ENCODE data around the gene CACNA2D4.

DNA sequence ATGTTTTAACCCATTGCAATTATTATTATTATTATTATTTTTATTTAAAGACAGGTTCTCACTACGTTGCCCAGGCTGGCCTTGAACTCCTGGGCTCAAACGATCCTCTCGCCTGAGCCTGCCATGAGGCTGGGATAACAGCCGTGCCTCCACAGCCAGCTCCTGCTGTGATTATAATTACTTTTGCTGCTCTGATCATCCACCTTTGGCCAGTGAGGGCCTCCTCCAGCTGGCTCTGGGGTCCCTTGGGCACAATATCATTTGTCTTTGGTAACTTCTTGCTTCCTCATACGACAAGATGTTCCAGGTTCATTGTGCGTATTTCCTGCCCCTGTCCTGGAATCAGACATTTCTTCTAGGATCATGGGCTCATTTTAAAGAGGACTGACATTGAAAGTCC, 69.7 kb downstream of the CACNA2D4 start:
- TF ChIP-seq ZFX (IDR thresholded peaks at IDR 0.05) (no peak), EZH2phosphoT487 (IDR thresholded peaks at IDR 0.05; ENCODE audit: borderline replicate concordance) (no peak), RAD21 (IDR thresholded peaks at IDR 0.05; ENCODE audit: low read depth) (no peak), JUND (IDR thresholded peaks at IDR 0.05) (no peak), POLR2A (IDR thresholded peaks at IDR 0.05; ENCODE audit: borderline replicate concordance, extremely low read depth, insufficient read depth, insufficient read length) (no peak)
- TF ChIP-seq, protein P1, sequence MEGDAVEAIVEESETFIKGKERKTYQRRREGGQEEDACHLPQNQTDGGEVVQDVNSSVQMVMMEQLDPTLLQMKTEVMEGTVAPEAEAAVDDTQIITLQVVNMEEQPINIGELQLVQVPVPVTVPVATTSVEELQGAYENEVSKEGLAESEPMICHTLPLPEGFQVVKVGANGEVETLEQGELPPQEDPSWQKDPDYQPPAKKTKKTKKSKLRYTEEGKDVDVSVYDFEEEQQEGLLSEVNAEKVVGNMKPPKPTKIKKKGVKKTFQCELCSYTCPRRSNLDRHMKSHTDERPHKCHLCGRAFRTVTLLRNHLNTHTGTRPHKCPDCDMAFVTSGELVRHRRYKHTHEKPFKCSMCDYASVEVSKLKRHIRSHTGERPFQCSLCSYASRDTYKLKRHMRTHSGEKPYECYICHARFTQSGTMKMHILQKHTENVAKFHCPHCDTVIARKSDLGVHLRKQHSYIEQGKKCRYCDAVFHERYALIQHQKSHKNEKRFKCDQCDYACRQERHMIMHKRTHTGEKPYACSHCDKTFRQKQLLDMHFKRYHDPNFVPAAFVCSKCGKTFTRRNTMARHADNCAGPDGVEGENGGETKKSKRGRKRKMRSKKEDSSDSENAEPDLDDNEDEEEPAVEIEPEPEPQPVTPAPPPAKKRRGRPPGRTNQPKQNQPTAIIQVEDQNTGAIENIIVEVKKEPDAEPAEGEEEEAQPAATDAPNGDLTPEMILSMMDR (IDR thresholded peaks at IDR 0.05 in 2 of 3, conservative IDR thresholded peaks at IDR 0.05 in 1 of 3; ENCODE audit: borderline replicate concordance in 1 of 3, insufficient read depth in 1 of 3, low read depth in 2 of 3, low read length in 2 of 3): no peak
